Right atrium auricular region (tissue), 2 donors: Measurements from ENCODE around the gene NLK. TPM values are rescaled to one million over a fixed set of nuclear protein-coding genes. Genes with fewer than 3 reads are reported as not detected.

ENCODE experiments used
- DNase-seq: peaks from one replicate; pipeline ENCODE4 v3.0.0-alpha.2; 2019; ENCODE audit warnings: low spot score
- H3K27ac ChIP-seq, 2 donors: fragments of 200-600 bp; sonication (generic); 1 replicate in 1 of 2; 2 replicates in 1 of 2; pipeline ENCODE4 v1.5.1; 2016 to 2019
- H3K27me3 ChIP-seq, 2 donors: fragments of 200-600 bp; sonication (generic); one replicate each; pipeline versions ENCODE4 v1.5.1 to v1.6.0; 2017 to 2019
- H3K36me3 ChIP-seq: fragments of 200-600 bp; sonication (generic); one replicate; pipeline ENCODE4 v1.5.1; 2016
- H3K4me1 ChIP-seq, 2 donors: fragments of 200-600 bp; sonication (generic); one replicate each; pipeline versions ENCODE4 v1.5.1 to v1.6.0; 2017 to 2019
- H3K4me3 ChIP-seq, 2 donors: fragments of 200-600 bp; sonication (generic); 1 replicate in 1 of 2; 2 replicates in 1 of 2; pipeline ENCODE4 v1.5.1; 2017 to 2019; ENCODE audit warnings: mild to moderate bottlenecking in 1 of 2, moderate library complexity in 1 of 2
- H3K9me3 ChIP-seq, 2 donors: fragments of 200-600 bp; sonication (generic); one replicate each; pipeline ENCODE4 v1.5.1; 2019
- total RNA-seq, 2 donors: library from RNA; depleted of rRNA; stranded (reverse); fragments of >200 nt; gene quantifications; one replicate each; pipeline ENCODE4 v1.1.0, GENCODE V29; 2016
- TF ChIP-seq, protein P1 (sequence below), 2 donors: fragments of 200-600 bp; sonication (generic); IDR thresholded peaks; one replicate each; pipeline ENCODE4 v1.5.1; 2019; ENCODE audit warnings: antibody characterized with exemption in 2 of 2

NLK gene
- total RNA-seq, 2 donors from 2014 or later, result 17.9 to 19.4 TPM

DNA sequence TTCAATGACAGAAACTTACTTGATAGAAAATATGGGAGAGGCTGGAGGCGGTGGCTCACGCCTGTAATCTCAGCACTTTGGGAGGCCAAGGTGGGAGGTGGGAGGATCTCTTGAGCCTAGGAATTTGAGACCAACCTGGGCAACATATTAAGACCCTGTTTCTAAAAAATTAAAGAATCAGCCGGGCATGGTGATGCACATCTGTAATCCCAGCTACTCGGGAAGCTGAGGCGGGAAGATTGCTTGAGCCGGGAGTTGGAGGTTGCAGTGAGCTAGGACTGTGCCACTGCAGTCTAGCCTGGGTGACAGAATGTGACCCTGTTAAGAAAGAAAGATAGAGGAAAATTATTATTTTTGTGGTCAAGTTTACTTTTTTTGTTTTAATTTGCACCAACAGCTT is 2.1 kb upstream of the NLK start:
- TF ChIP-seq, protein P1, sequence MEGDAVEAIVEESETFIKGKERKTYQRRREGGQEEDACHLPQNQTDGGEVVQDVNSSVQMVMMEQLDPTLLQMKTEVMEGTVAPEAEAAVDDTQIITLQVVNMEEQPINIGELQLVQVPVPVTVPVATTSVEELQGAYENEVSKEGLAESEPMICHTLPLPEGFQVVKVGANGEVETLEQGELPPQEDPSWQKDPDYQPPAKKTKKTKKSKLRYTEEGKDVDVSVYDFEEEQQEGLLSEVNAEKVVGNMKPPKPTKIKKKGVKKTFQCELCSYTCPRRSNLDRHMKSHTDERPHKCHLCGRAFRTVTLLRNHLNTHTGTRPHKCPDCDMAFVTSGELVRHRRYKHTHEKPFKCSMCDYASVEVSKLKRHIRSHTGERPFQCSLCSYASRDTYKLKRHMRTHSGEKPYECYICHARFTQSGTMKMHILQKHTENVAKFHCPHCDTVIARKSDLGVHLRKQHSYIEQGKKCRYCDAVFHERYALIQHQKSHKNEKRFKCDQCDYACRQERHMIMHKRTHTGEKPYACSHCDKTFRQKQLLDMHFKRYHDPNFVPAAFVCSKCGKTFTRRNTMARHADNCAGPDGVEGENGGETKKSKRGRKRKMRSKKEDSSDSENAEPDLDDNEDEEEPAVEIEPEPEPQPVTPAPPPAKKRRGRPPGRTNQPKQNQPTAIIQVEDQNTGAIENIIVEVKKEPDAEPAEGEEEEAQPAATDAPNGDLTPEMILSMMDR (IDR thresholded peaks at IDR 0.05), result no peak
- peak overlapping the region; percentile 32 to 97 for H3K4me3 ChIP-seq

DNA sequence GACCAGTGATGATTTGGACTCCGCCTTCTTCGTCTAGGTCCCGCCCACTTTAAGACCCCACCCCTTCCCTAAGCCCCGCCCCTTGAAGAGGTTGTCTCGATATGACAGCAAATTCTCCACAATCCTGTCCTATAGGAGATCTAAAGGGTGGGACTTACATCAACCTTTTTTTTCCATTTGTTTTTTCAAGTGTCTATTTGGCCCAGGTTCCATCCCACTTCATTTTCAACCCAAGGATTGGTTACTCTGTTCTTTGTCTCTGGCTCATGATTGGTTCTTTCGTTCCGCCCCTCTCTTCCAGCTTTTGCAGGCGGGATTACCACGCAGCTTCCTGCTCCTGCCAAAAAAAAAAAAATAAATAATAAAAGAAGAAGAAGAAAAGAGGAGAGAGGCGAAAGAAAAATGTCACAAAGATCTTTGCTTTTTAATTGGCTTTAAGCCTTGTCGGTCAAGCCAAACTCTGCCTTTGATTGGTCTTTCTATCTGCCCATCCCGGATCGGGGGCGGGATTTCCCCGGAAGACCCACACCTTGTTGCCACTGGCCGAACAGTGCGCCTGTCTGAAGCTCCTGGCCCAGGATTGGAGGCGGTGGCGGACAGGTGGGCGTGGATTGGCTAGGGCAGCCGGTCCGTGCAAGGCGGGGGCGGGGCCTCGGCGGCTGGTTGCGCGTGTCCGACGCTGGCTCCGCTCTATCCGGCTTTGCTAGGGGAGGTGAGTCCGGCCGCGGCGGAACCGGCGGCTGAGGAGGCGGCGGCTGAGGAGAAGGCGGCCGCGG is 1.2 kb upstream of the NLK start:
- TF ChIP-seq, protein P1 (IDR thresholded peaks at IDR 0.05), result no peak
- H3K36me3 ChIP-seq, result no peaks in the 10 kb centered on the region
- no peaks in the 10 kb centered on the region for H3K9me3 ChIP-seq
- H3K4me1 ChIP-seq, result peaks cover 0 to 49% of the 10 kb centered on the region in 2 donors
- H3K27ac ChIP-seq, result peak overlapping the region; percentile 92 to 98
- H3K4me3 ChIP-seq, result peak overlapping the region; percentile 67 to 97
- H3K27me3 ChIP-seq, result no peaks in the 10 kb centered on the region
- DNase-seq, result peak; percentile 100

More for the DNA sequence above, 2.1 kb upstream of the NLK start:
- Histone ChIP-seq H3K27ac (peak overlapping the region; percentile 92 to 98), H3K36me3 (no peaks in the 10 kb centered on the region), H3K4me1 (peaks cover 0 to 40% of the 10 kb centered on the region in 2 donors), H3K9me3 (no peaks in the 10 kb centered on the region), H3K27me3 (no peaks in the 10 kb centered on the region)
- no peak for DNase-seq

DNA sequence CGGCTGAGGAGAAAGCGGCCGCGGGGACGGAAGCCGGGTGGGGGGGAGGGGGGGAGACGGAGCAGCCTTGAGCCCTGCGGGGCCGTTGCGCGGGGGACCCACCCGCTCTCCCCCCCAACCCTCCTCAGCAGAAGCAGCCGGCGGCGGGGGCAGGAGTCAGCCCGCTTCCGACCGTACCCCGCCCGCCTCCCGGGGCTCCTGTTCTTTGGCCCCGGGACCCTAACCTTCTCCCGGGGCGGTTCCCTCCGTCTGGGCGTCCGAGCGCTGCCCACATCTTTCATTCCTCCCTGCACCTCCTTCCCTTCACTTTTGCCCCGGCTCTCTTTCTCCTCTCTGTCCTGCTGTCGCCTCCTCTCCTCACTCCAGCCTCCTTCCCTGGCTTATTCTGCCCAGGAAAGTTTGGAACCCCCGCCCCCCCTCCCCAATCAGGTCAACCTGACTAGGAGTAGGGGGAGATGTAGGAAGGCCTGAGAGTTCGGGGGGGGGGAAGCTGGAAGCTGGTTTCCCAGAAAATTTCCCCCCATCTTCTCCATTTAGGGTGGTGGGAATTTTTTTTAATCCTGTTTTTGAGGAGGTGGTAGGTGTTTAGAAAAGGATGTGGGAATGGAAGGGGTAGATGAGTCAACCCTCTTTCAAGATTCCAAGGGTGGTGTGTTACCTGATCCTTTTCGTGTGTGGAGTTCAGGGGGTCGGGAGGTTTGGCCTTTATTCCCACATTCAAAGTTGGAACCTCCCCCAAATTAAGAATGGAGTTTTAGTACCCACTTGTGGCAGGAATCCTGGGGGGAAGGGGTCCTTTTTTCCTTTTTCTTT is 427 bp upstream of the NLK start:
- Histone ChIP-seq H3K27me3 (no peaks in the 10 kb centered on the region), H3K27ac (peak overlapping the region; percentile 92 to 98), H3K36me3 (no peaks in the 10 kb centered on the region), H3K9me3 (no peaks in the 10 kb centered on the region), H3K4me3 (peak overlapping the region; percentile 67 to 97), H3K4me1 (peaks cover 0 to 56% of the 10 kb centered on the region in 2 donors)
- no peak for DNase-seq
- TF ChIP-seq, protein P1 (IDR thresholded peaks at IDR 0.05), result no peak

DNA sequence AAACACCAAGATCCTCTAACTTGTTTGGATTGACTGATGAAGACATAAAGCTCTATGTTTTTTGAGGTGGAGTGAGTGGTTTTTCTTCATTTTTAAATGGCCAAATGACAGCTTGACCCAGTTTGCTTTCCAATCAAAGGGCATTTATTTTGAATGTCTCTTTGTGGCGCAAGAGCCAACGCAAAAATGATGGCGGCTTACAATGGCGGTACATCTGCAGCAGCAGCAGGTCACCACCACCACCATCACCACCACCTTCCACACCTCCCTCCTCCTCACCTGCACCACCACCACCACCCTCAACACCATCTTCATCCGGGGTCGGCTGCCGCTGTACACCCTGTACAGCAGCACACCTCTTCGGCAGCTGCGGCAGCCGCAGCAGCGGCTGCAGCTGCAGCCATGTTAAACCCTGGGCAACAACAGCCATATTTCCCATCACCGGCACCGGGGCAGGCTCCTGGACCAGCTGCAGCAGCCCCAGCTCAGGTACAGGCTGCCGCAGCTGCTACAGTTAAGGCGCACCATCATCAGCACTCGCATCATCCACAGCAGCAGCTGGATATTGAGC is 329 bp downstream of the NLK start:
- H3K4me1 ChIP-seq, result peaks cover 0 to 64% of the 10 kb centered on the region in 2 donors
- TF ChIP-seq, protein P1 (IDR thresholded peaks at IDR 0.05), result no peak
- H3K27ac ChIP-seq, result peak overlapping the region in 1 of 2 donors; percentile 98

DNA sequence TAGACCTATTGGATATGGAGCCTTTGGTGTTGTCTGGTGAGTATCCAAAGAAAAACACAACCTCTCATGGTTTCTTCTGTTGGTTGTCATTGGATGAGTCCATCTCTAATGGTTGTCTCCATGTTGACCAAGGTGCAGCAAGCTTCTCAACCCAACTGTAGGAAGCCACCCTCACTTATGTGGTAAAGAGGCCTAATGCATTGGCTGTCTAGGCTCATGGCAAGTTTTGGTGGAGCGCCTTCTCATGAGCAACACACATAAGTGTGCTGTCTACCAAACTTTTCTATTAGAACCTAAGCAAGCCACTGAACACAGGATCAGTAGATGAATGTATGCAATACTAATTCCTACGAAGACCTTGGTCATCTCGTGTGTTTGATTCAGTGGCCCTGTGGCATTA is 819 bp downstream of the NLK start:
- Histone ChIP-seq H3K9me3 (no peaks in the 10 kb centered on the region), H3K36me3 (no peaks in the 10 kb centered on the region), H3K27ac (peak overlapping the region in 1 of 2 donors; percentile 1), H3K4me1 (peaks cover 0 to 66% of the 10 kb centered on the region in 2 donors), H3K4me3 (peak overlapping the region in 1 of 2 donors; percentile 8), H3K27me3 (no peaks in the 10 kb centered on the region)
- no peak for DNase-seq
- TF ChIP-seq, protein P1 (IDR thresholded peaks at IDR 0.05), result no peak

More for the DNA sequence above, 329 bp downstream of the NLK start:
- Histone ChIP-seq H3K4me3 (peak overlapping the region in 1 of 2 donors; percentile 97), H3K36me3 (no peaks in the 10 kb centered on the region), H3K9me3 (no peaks in the 10 kb centered on the region), H3K27me3 (no peaks in the 10 kb centered on the region)
- no peak for DNase-seq
